GM18505 (cell line): Measurements from ENCODE around the gene CELSR1.

Experiments
- ATAC-seq: cut with Tn5 transposase; IDR thresholded peaks from one replicate; pipeline ENCODE4 v1.9.1; 2021; ENCODE audit not compliant: unreplicated experiment
- POLR2A ChIP-seq: IDR thresholded peaks from 4 replicates; pipeline ENCODE4 v1.6.1; 2011; ENCODE audit warnings: borderline replicate concordance; ENCODE audit not compliant: insufficient read depth, insufficient read length; ENCODE audit errors: extremely low read depth

CELSR1 gene

GRCh38 chr22:46572911-46573780 lies 35.7 kb upstream of the CELSR1 start:
- no peak for ATAC-seq
- no peak for TF ChIP-seq POLR2A

- TF ChIP-seq POLR2A: no peak
- ATAC-seq: no peak
Measured at GRCh38 chr22:46571642-46572250, 34.3 kb upstream of the CELSR1 start.

GRCh38 chr22:46569848-46570695 lies 32.7 kb upstream of the CELSR1 start:
- no peak for ATAC-seq
- TF ChIP-seq POLR2A: no peak

GRCh38 chr22:46569055-46569847 lies 31.8 kb upstream of the CELSR1 start:
- TF ChIP-seq POLR2A: no peak
- ATAC-seq: no peak

GRCh38 chr22:46568102-46568809 lies 30.8 kb upstream of the CELSR1 start:
- TF ChIP-seq POLR2A: no peak
- no peak for ATAC-seq

- no peak for ATAC-seq
- TF ChIP-seq POLR2A: no peak
Measured at GRCh38 chr22:46567471-46567870, 30.1 kb upstream of the CELSR1 start.

DNA sequence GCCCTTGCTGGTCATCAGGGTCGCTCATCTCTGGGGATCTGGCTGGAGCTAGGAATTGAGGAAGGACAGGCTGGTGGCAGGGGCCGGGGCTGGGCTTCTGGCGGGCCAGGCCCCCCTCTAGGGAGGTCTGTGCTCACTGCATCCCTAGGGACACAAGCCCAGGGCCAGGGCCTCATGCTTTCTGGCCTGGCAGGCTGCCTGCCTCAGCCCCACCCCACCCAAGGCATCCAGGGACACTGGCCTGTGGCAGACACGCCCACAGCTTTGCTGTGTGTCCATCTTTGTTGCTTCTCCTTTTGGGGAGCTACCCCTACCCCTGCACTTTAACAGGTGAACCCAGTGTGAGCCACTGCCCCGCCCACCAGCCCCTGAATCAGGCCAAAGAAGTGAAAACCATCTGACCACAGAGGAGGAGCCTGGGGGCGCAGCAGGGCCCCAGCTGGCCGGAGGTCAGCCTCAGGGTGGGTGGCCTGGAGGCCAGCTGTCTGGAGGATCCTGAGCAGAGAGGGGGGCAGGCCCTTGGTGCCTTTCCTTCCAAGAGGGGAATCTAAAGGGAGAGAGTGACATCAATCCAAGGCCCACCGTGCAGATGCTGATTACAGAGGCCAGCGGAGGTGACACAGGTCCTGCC lies 26.8 kb upstream of the CELSR1 start:
- TF ChIP-seq POLR2A: no peak
- ATAC-seq: no peak

- no peak for TF ChIP-seq POLR2A
- no peak for ATAC-seq
Measured at GRCh38 chr22:46563381-46564083, 26.1 kb upstream of the CELSR1 start.

DNA sequence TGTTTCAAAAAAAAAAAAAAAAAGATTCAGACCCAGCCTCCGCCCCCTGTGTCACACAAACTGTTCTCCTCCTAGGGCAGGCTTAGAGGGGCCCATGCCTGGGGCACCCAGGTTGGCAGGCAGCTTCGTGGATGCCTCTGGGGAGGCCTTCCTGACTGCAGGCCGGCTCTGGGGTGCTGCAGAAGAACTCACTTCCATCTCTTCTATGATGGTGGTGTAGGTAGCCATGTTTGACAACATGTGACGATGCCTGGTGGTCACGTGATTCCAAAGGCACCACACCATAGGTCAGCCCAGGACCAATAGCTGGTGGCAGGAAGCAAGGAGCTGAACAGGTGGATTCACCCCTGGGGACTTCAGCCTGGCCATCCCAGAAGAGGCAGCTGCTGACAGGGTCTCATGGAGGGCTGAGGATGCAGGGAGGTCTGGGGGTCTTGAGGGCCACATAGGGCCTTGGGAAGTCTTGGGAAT lies 24.1 kb upstream of the CELSR1 start:
- no peak for ATAC-seq
- no peak for TF ChIP-seq POLR2A

- no peak for ATAC-seq
- no peak for TF ChIP-seq POLR2A
Measured at GRCh38 chr22:46560696-46561295, 23.4 kb upstream of the CELSR1 start.
